ENCODE data around the gene FOXJ3.

Gene FOXJ3

GRCh38 chr1:42334240-42335049 lies 590 bp downstream of the FOXJ3 start:
- no peak for DNase-seq (ENCODE audit: low read depth, low spot score)

GRCh38 chr1:42333662-42334239 lies 1.3 kb downstream of the FOXJ3 start:
- no peak for DNase-seq (ENCODE audit: low read depth, low spot score)

- DNase-seq (ENCODE audit: low read depth, low spot score), result no peak
Measured at GRCh38 chr1:42332877-42333276, 2.2 kb downstream of the FOXJ3 start.

- DNase-seq (ENCODE audit: low read depth, low spot score), result no peak
Measured at GRCh38 chr1:42330215-42330614, 4.8 kb downstream of the FOXJ3 start.

- no peak for DNase-seq (ENCODE audit: low read depth, low spot score)
Measured at GRCh38 chr1:42328916-42329496, 6.0 kb downstream of the FOXJ3 start.

GRCh38 chr1:42328047-42328625 lies 6.9 kb downstream of the FOXJ3 start:
- DNase-seq (ENCODE audit: low read depth, low spot score), result no peak

- DNase-seq (ENCODE audit: low read depth, low spot score), result no peak
Measured at GRCh38 chr1:42325014-42325402, 10.0 kb downstream of the FOXJ3 start.

- no peak for DNase-seq (ENCODE audit: low read depth, low spot score)
Measured at GRCh38 chr1:42324398-42325013, 10.5 kb downstream of the FOXJ3 start.

GRCh38 chr1:42323551-42323950 lies 11.5 kb downstream of the FOXJ3 start:
- no peak for DNase-seq (ENCODE audit: low read depth, low spot score)

GRCh38 chr1:42322577-42322976 lies 12.5 kb downstream of the FOXJ3 start:
- DNase-seq (ENCODE audit: low read depth, low spot score), result no peak

GRCh38 chr1:42321731-42322130 lies 13.3 kb downstream of the FOXJ3 start:
- no peak for DNase-seq (ENCODE audit: low read depth, low spot score)

- no peak for DNase-seq (ENCODE audit: low read depth, low spot score)
Measured at GRCh38 chr1:42320708-42321107, 14.3 kb downstream of the FOXJ3 start.

GRCh38 chr1:42319871-42320484 lies 15.1 kb downstream of the FOXJ3 start:
- no peak for DNase-seq (ENCODE audit: low read depth, low spot score)

- no peak for DNase-seq (ENCODE audit: low read depth, low spot score)
Measured at GRCh38 chr1:42319128-42319851, 15.7 kb downstream of the FOXJ3 start.

- DNase-seq (ENCODE audit: low read depth, low spot score), result no peak
Measured at GRCh38 chr1:42318601-42319000, 16.4 kb downstream of the FOXJ3 start.

- DNase-seq (ENCODE audit: low read depth, low spot score), result no peak
Measured at GRCh38 chr1:42317308-42317707, 17.7 kb downstream of the FOXJ3 start.

GRCh38 chr1:42316292-42316691 lies 18.7 kb downstream of the FOXJ3 start:
- DNase-seq (ENCODE audit: low read depth, low spot score), result no peak

GRCh38 chr1:42315500-42315899 lies 19.5 kb downstream of the FOXJ3 start:
- DNase-seq (ENCODE audit: low read depth, low spot score), result no peak

GRCh38 chr1:42313970-42314369 lies 21.1 kb downstream of the FOXJ3 start:
- no peak for DNase-seq (ENCODE audit: low read depth, low spot score)

- DNase-seq (ENCODE audit: low read depth, low spot score), result no peak
Measured at GRCh38 chr1:42312576-42313212, 22.3 kb downstream of the FOXJ3 start.

GRCh38 chr1:42311897-42312296 lies 23.1 kb downstream of the FOXJ3 start:
- no peak for DNase-seq (ENCODE audit: low read depth, low spot score)

Data from smooth muscle cell of the brain vasculature (primary cell).